Measurements from ENCODE around the gene ATF1. TPM values are rescaled to one million over a fixed set of nuclear protein-coding genes. Genes with fewer than 3 reads are reported as not detected.
"Not testable (repeated sequence)": the region's sequence is repeated elsewhere in the genome, so short reads cannot be mapped to it uniquely, and the experiment has no call there.

The ATF1 gene
- total RNA-seq, 1 donor from 2014 or later = 36.4 TPM

DNA sequence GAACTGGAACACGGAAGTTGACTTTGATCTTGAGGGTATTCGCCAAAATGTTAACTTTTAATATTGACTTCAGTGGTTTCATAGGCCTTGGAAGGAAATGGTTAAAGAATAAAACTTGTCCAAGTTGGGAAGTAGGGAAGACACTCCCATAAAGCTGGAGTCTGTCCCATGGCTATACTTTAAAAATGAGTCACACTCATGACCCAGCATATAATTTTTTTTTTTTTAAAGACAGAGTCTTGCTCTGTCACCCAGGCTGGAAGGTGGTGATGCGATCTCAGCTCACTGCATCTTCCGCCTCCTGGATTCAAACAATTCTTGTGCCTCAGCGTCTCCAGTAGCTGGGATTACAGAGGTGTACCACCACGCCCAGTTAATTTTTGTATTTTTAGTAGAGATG, 98.4 kb downstream of the ATF1 start:
- no peak for DNase-seq

DNA sequence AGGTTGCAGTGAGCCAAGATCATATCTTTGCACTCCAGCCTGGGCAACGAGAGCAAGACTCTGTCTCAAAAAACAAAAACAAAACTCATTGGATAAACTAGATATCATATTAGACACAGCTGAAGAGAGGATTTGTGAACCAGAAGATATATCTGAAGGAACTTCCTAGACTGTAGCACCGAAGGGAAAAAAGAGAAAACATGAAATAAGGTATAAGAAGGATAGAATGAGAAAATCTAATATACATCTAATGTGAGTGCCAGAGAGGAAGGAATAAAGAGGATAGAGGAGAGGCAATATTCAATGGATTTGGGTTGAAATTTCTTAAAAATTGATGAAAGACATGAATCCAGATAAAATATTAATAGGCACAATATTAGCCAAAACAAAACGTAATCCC, 101.4 kb downstream of the ATF1 start:
- DNase-seq = no peak

DNA sequence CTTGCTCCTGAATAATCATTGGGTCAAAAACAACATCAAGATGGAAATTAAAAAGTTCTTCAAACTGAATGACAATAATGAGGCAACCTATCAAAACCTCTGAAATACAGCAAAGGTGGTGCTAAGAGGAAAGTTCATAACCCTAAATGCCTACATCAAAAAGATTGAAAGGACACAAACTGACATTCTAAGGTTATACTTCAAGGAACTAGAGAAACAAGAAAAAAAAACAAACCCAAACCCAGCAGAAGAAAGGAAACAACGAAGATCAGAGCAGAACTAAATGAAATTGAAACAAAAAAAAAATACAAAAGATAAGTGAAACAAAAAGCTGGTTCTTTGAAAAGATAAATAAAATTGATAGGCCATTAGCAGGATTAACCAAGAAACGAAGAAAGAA, 105.0 kb downstream of the ATF1 start:
- DNase-seq = not testable (repeated sequence)

Small RNA genes within 50 kb of the gene (small RNA-seq; reads per million reads assigned to genes)
- not detected for gene AC013244.2 (ENCODE audit: low replicate concordance)
- gene RF00019 (ENCODE audit: low replicate concordance) = not detected
- not detected for gene RN7SL519P (ENCODE audit: low replicate concordance)

Other genes starting within 250 kb of the ATF1 start
- gene TMPRSS12, start 78.8 kb downstream of the ATF1 start, total RNA-seq = not detected
- not detected for gene HIGD1C, start 188.4 kb downstream of the ATF1 start, total RNA-seq

All from skin of body (tissue), 3 donors.